ENCODE data around the gene CTDSP2.
A peak's percentile ranks its signal among the peaks of the same experiment; 100 is the strongest.
"Not testable (repeated sequence)": the region's sequence is repeated elsewhere in the genome, so short reads cannot be mapped to it uniquely, and the experiment has no call there.

Gene CTDSP2

GRCh38 chr12:57775044-57775443 is 71.5 kb downstream of the CTDSP2 start:
- no peak for DNase-seq
- H3K27me3 ChIP-seq, result no peaks in the 10 kb centered on the region
- H3K4me3 ChIP-seq, result no peak overlapping the region
- no peaks in the 10 kb centered on the region for H3K9me3 ChIP-seq
- peaks cover 0 to 20% (median 0%) of the 10 kb centered on the region in 3 donors for H3K36me3 ChIP-seq
- peaks cover 0 to 21% (median 16%) of the 10 kb centered on the region in 4 donors for H3K4me1 ChIP-seq
- intact Hi-C loops (cut with DNase I; ENCODE audit: low total_unique reads), result no loop called here
- no peak overlapping the region for H3K27ac ChIP-seq
- TF ChIP-seq, protein P1, sequence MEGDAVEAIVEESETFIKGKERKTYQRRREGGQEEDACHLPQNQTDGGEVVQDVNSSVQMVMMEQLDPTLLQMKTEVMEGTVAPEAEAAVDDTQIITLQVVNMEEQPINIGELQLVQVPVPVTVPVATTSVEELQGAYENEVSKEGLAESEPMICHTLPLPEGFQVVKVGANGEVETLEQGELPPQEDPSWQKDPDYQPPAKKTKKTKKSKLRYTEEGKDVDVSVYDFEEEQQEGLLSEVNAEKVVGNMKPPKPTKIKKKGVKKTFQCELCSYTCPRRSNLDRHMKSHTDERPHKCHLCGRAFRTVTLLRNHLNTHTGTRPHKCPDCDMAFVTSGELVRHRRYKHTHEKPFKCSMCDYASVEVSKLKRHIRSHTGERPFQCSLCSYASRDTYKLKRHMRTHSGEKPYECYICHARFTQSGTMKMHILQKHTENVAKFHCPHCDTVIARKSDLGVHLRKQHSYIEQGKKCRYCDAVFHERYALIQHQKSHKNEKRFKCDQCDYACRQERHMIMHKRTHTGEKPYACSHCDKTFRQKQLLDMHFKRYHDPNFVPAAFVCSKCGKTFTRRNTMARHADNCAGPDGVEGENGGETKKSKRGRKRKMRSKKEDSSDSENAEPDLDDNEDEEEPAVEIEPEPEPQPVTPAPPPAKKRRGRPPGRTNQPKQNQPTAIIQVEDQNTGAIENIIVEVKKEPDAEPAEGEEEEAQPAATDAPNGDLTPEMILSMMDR (IDR thresholded peaks at IDR 0.05), result no peak

- H3K9me3 ChIP-seq; H3K4me3 ChIP-seq; H3K27me3 ChIP-seq; H3K27ac ChIP-seq; intact Hi-C loops (cut with DNase I; ENCODE audit: low total_unique reads): not testable (repeated sequence)
- Histone ChIP-seq H3K4me1 (peaks cover 0 to 21% (median 16%) of the 10 kb centered on the region in 4 donors), H3K36me3 (peaks cover 0 to 18% (median under 1%) of the 10 kb centered on the region in 3 donors)
- peak in 1 of 2 donors; percentile 27 for DNase-seq
Observed at GRCh38 chr12:57774634-57775033, 71.9 kb downstream of the CTDSP2 start.

GRCh38 chr12:57772429-57773322 is 73.9 kb downstream of the CTDSP2 start, which contains the start of gene EEF1AKMT3:
EEF1AKMT3 (plus strand) TSS chr12:57772614; CDS start chr12:57772725, 111 bp downstream.
- peak; percentile 72 to 86 for DNase-seq
- H3K27ac ChIP-seq, result peak within 1 kb of the TSS; percentile 91 to 92
- H3K36me3 ChIP-seq, result peaks cover 0 to 34% (median 12%) of the 10 kb centered on the region in 3 donors
- H3K27me3 ChIP-seq, result no peaks in the 10 kb centered on the region
- peaks cover 0 to 21% (median 16%) of the 10 kb centered on the region in 4 donors for H3K4me1 ChIP-seq
- H3K4me3 ChIP-seq, result peak within 1 kb of the TSS; percentile 68 to 90
- TF ChIP-seq, protein P1 (IDR thresholded peaks at IDR 0.05), result peak in 1 of 2 experiments; percentile 12
- intact Hi-C loops (cut with DNase I; ENCODE audit: low total_unique reads), result no loop called here
- H3K9me3 ChIP-seq, result no peaks in the 10 kb centered on the region

DNA sequence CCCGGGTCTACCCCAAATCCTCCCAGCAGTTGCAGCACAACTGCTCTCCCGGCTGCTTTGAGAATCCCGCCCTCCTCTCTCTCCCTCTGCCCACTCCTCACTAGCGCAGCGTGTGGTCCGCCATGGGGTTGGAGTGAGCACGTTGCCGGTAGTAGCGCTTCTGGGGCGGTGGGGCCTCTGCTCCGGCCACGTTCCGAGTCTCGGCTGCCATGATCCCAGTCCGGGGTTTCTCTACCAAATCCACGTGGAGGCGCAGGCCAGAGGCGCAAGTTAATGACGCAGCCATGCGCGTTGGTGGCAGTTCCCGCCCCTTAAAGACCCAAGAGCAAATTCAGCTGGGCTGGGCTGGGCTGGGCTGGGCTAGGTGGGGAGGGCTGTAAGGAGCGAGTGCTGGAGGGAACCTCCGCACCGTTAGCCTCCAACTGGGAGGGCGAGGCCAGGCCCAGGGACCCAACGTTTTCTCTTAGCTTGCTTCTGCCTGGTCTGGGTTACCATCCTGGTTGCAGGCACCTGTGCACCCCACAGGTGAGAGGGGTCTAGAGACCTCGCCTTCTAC is 74.6 kb downstream of the CTDSP2 start, which contains the start of gene METTL1:
Gene METTL1 (minus strand): TSS at position 233 of the 556 bp plus-strand sequence. CDS start 22 bp downstream, at position 211.
- Histone ChIP-seq H3K4me3 (peak within 1 kb of the TSS; percentile 68 to 90), H3K9me3 (no peaks in the 10 kb centered on the region), H3K27ac (peak within 1 kb of the TSS; percentile 91 to 92), H3K27me3 (no peaks in the 10 kb centered on the region), H3K36me3 (peaks cover 0 to 31% (median 12%) of the 10 kb centered on the region in 3 donors), H3K4me1 (peaks cover 0 to 26% (median 20%) of the 10 kb centered on the region in 4 donors)
- intact Hi-C loops (cut with DNase I; ENCODE audit: low total_unique reads), result no loop called here
- TF ChIP-seq, protein P1 (IDR thresholded peaks at IDR 0.05), result no peak
- DNase-seq, result peak; percentile 96 to 97

- H3K27ac ChIP-seq, result peak overlapping the region; percentile 91 to 92
- H3K4me3 ChIP-seq, result peak overlapping the region; percentile 68 to 90
- intact Hi-C loops (cut with DNase I; ENCODE audit: low total_unique reads), result no loop called here
- no peaks in the 10 kb centered on the region for H3K9me3 ChIP-seq
- DNase-seq, result peak; percentile 88 to 91
- H3K27me3 ChIP-seq, result no peaks in the 10 kb centered on the region
- peaks cover 0 to 29% (median 12%) of the 10 kb centered on the region in 3 donors for H3K36me3 ChIP-seq
- H3K4me1 ChIP-seq, result peaks cover 0 to 32% (median 25%) of the 10 kb centered on the region in 4 donors
- TF ChIP-seq, protein P1 (IDR thresholded peaks at IDR 0.05), result no peak
Observed at GRCh38 chr12:57771236-57771872, 75.2 kb downstream of the CTDSP2 start.
